Neural cell (in vitro differentiated cells): ENCODE results near the gene TUBA4B. TPM values are rescaled to one million over a fixed set of nuclear protein-coding genes. Genes with fewer than 3 reads are reported as not detected.

Experiments used
- H2AFZ ChIP-seq: fragments of 200-600, 300-800 bp; sonication (generic), shearing (Covaris generic); 2 replicates; pipeline ENCODE4 v1.6.0; 2014; ENCODE audit warnings: low read depth, mild to moderate bottlenecking, antibody characterized with exemption, low read length, moderate library complexity
- H3F3A ChIP-seq: fragments of 200-600 bp; shearing (Covaris generic); 2 replicates; pipeline ENCODE4 v1.6.1; 2016; ENCODE audit warnings: mild to moderate bottlenecking, moderate library complexity, mixed read lengths, antibody characterized with exemption, low read length; ENCODE audit not compliant: insufficient read depth, poor library complexity, severe bottlenecking
- H3K27ac ChIP-seq: fragments of 200-600, 300-800 bp; sonication (generic), shearing (Covaris generic); 2 replicates; pipeline ENCODE4 v1.5.1; 2014; ENCODE audit warnings: mild to moderate bottlenecking, low read length, moderate library complexity
- H3K27me3 ChIP-seq: fragments of 300-800, 200-600 bp; sonication (generic), shearing (Covaris generic); 2 replicates; pipeline ENCODE4 v1.6.0; 2014; ENCODE audit warnings: mild to moderate bottlenecking, low read depth, low read length, moderate library complexity; ENCODE audit not compliant: insufficient read depth
- H3K36me3 ChIP-seq: fragments of 300-800, 200-600 bp; sonication (generic), shearing (Covaris generic); 2 replicates; pipeline ENCODE4 v1.5.1; 2014; ENCODE audit warnings: mild to moderate bottlenecking, antibody characterized with exemption, low read length, moderate library complexity; ENCODE audit not compliant: insufficient read depth
- H3K4me2 ChIP-seq: fragments of 300-800, 200-600 bp; sonication (generic), shearing (Covaris generic); 2 replicates; pipeline ENCODE4 v1.6.0; 2014; ENCODE audit warnings: mild to moderate bottlenecking, low read length
- H3K4me3 ChIP-seq: fragments of 300-800, 200-600 bp; sonication (generic), shearing (Covaris generic); 2 replicates; pipeline ENCODE4 v1.5.1; 2014; ENCODE audit warnings: mild to moderate bottlenecking, low read length, moderate library complexity
- H3K79me2 ChIP-seq: fragments of 200-600 bp; shearing (Covaris generic); replicated peaks from 2 replicates; pipeline ENCODE4 v1.6.0; 2014; ENCODE audit warnings: mild to moderate bottlenecking, low read length, moderate library complexity; ENCODE audit not compliant: insufficient read depth
- H3K9ac ChIP-seq: fragments of 300-800, 200-600 bp; sonication (generic), shearing (Covaris generic); 2 replicates; pipeline ENCODE4 v1.6.1; 2016; ENCODE audit warnings: mild to moderate bottlenecking, low read length, mixed read lengths
- H3K9me2 ChIP-seq: fragments of 200-600 bp; shearing (Covaris generic); 2 replicates; pipeline ENCODE4 v1.6.1; 2016; ENCODE audit warnings: mild to moderate bottlenecking, low read length, mixed read lengths; ENCODE audit not compliant: insufficient read depth
- H3K9me3 ChIP-seq: fragments of 200-600, 300-800 bp; sonication (generic), shearing (Covaris generic); 2 replicates; pipeline ENCODE4 v1.6.1; 2016; ENCODE audit warnings: mild to moderate bottlenecking, mixed run types, low read length, moderate library complexity, mixed read lengths
- H4K20me1 ChIP-seq: fragments of 200-600 bp; shearing (Covaris generic); 2 replicates; pipeline ENCODE4 v1.6.1; 2016; ENCODE audit warnings: mild to moderate bottlenecking, mixed run types; ENCODE audit not compliant: insufficient read depth
- CTCF ChIP-seq: fragments of 450-650 bp; IDR thresholded peaks from 2 replicates; pipeline ENCODE4 v1.5.1; 2014; ENCODE audit warnings: antibody characterized with exemption, mild to moderate bottlenecking, moderate library complexity; ENCODE audit not compliant: poor library complexity, severe bottlenecking
- EP300 ChIP-seq: fragments of 450-650 bp; conservative IDR thresholded peaks from 2 replicates; pipeline ENCODE4 v1.6.1; 2014; ENCODE audit warnings: antibody characterized with exemption, mild to moderate bottlenecking, moderate library complexity; ENCODE audit not compliant: poor library complexity, severe bottlenecking
- EZH2 ChIP-seq: fragments of 200-600, 300-800 bp; shearing (Covaris generic), sonication (generic); IDR thresholded peaks from 2 replicates; pipeline ENCODE4 v1.6.1; 2014; ENCODE audit warnings: antibody characterized with exemption, low read length, borderline replicate concordance, mild to moderate bottlenecking; ENCODE audit not compliant: insufficient read depth, poor library complexity, severe bottlenecking
- MXI1 ChIP-seq: fragments of 450-650 bp; conservative IDR thresholded peaks from 2 replicates; pipeline ENCODE4 v1.6.1; 2014; ENCODE audit warnings: antibody characterized with exemption, mild to moderate bottlenecking; ENCODE audit not compliant: poor library complexity, severe bottlenecking
- POLR2AphosphoS5 ChIP-seq: IDR thresholded peaks from 2 replicates; pipeline ENCODE4 v1.6.1; 2012
- RAD21 ChIP-seq: fragments of 450-650 bp; conservative IDR thresholded peaks from 2 replicates; pipeline ENCODE4 v1.6.1; 2014; ENCODE audit warnings: antibody characterized with exemption, mild to moderate bottlenecking, moderate library complexity
- SMC3 ChIP-seq: fragments of 450-650 bp; conservative IDR thresholded peaks from 2 replicates; pipeline ENCODE4 v1.6.1; 2014; ENCODE audit warnings: antibody characterized with exemption, mild to moderate bottlenecking, moderate library complexity; ENCODE audit not compliant: poor library complexity
- TAF1 ChIP-seq: IDR thresholded peaks from 2 replicates; pipeline ENCODE4 v1.6.1; 2012; ENCODE audit warnings: low read depth
- polyA plus RNA-seq: library from polyadenylated mRNA; depleted of rRNA; stranded (reverse); fragments of >200 nt; gene quantifications from 2 replicates; pipeline ENCODE4 v1.2.3, GENCODE V29; 2014
- TF ChIP-seq, protein P1 (sequence below): IDR thresholded peaks from 2 replicates; pipeline ENCODE4 v1.6.1; 2012; ENCODE audit warnings: borderline replicate concordance

The TUBA4B gene
- polyA plus RNA-seq, 1 donor from 2014 or later, result not detected

DNA sequence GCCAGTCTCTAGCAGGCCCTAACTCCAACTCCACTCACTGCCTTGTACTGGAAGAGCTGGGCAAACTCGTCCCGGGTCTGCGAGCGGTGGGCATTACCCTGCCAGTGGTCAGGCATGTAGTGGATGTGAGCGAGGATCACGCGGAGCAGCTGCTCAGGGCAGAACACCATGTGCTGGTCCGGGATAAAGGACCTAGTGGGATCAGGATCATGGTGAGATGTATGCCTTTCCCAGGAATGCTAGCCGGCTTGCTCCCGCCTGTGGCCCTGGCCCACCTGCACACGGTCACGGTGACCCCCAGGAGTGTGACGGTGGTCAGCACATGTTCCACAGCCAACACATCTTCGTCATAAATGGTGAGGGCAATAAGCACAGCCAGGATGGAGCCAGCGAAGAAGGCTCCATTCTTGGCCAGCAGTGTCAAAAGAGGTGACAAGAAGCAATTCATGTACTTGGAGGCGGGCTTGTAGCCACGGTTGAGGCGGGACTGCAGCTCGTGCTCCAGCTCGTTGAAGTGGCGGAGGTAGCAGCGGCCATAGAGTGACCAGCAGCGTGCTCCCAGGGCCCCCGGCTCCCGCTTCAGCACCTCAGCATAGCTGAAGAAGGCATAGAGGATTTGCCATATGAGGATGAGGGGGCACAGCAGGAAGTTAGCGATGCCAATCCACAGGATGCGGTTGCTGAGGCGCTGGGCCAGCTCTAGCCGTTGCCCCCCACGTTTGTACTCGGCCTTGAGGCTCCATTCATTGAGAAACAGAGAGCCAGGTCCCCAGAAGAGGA, 29.0 kb upstream of the TUBA4B start:
- Histone ChIP-seq H3K9me3 (no peaks in the 10 kb centered on the region), H3K79me2 (peaks cover 11% of the 10 kb centered on the region), H2AFZ (no peak overlapping the region), H3K27me3 (no peaks in the 10 kb centered on the region), H4K20me1 (no peaks in the 10 kb centered on the region), H3K27ac (no peak overlapping the region), H3K4me3 (no peak overlapping the region), H3K4me2 (no peak overlapping the region), H3K9ac (no peak overlapping the region), H3K36me3 (no peaks in the 10 kb centered on the region), H3F3A (no peaks in the 10 kb centered on the region), H3K9me2 (no peaks in the 10 kb centered on the region)
- TF ChIP-seq RAD21, result no peak
- no peak for TF ChIP-seq CTCF
- no peak for TF ChIP-seq MXI1
- no peak for TF ChIP-seq EP300
- no peak for TF ChIP-seq POLR2AphosphoS5
- TF ChIP-seq, protein P1, sequence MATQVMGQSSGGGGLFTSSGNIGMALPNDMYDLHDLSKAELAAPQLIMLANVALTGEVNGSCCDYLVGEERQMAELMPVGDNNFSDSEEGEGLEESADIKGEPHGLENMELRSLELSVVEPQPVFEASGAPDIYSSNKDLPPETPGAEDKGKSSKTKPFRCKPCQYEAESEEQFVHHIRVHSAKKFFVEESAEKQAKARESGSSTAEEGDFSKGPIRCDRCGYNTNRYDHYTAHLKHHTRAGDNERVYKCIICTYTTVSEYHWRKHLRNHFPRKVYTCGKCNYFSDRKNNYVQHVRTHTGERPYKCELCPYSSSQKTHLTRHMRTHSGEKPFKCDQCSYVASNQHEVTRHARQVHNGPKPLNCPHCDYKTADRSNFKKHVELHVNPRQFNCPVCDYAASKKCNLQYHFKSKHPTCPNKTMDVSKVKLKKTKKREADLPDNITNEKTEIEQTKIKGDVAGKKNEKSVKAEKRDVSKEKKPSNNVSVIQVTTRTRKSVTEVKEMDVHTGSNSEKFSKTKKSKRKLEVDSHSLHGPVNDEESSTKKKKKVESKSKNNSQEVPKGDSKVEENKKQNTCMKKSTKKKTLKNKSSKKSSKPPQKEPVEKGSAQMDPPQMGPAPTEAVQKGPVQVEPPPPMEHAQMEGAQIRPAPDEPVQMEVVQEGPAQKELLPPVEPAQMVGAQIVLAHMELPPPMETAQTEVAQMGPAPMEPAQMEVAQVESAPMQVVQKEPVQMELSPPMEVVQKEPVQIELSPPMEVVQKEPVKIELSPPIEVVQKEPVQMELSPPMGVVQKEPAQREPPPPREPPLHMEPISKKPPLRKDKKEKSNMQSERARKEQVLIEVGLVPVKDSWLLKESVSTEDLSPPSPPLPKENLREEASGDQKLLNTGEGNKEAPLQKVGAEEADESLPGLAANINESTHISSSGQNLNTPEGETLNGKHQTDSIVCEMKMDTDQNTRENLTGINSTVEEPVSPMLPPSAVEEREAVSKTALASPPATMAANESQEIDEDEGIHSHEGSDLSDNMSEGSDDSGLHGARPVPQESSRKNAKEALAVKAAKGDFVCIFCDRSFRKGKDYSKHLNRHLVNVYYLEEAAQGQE, result no peak
- TF ChIP-seq EZH2, result no peak
- TF ChIP-seq TAF1, result no peak
- no peak for TF ChIP-seq SMC3

DNA sequence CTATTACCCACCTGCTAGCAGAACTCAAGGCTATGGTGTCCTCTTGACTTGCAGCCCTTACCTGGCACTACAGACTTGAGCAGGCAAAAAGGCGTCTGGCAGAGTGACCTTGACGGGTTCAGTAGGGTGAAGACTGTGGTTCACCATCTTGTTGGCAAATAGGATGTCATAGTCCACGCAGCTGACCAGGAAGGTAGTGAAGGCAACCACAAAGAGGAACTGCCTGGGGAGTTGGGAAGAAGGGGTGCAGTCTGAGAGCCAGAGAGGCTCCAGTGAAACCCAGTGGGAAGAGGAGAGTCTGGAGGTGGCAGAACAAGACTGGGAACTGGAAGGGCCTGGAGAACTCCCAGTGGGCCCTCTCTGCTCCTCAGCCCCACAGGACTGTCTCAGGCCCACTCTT, 27.7 kb upstream of the TUBA4B start:
- no peaks in the 10 kb centered on the region for H3K27me3 ChIP-seq
- no peaks in the 10 kb centered on the region for H4K20me1 ChIP-seq
- H3K79me2 ChIP-seq, result peaks cover 11% of the 10 kb centered on the region
- no peaks in the 10 kb centered on the region for H3K36me3 ChIP-seq
- H3K9me2 ChIP-seq, result no peaks in the 10 kb centered on the region
- H3F3A ChIP-seq, result peaks cover 3% of the 10 kb centered on the region
- H3K9ac ChIP-seq, result no peak overlapping the region
- no peak for TF ChIP-seq RAD21
- TF ChIP-seq TAF1, result no peak
- TF ChIP-seq SMC3, result no peak
- TF ChIP-seq EZH2, result no peak
- TF ChIP-seq, protein P1, result no peak
- no peak for TF ChIP-seq EP300
- TF ChIP-seq POLR2AphosphoS5, result no peak
- no peak overlapping the region for H3K27ac ChIP-seq
- H3K4me3 ChIP-seq, result no peak overlapping the region
- no peak overlapping the region for H3K4me2 ChIP-seq
- H2AFZ ChIP-seq, result no peak overlapping the region
- no peaks in the 10 kb centered on the region for H3K9me3 ChIP-seq
